ENCODE measurements around the gene POLR1C.
"Not testable (repeated sequence)": the region's sequence is repeated elsewhere in the genome, so short reads cannot be mapped to it uniquely, and the experiment has no call there.

The POLR1C gene

DNA sequence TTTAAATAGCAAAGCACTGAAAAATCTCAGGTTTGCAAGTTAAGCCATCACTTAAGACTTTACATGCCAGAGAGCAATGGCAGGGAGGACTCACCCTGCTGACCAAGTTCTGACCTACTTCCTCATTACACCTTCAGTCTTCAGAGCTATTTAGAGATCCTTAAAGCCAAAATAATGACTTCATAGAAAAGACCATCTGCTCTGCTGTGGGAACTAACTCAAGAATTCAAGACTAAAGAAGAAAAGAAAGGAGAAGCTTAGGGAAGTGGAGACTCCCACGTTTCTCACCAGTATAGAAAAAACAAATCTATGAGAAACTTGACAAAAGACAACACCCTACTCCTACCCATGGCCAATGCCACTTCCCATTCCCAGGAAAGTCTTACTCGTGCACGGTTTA lies 30.3 kb downstream of the POLR1C start:
- no peak overlapping the region for H3K27ac ChIP-seq
- in situ Hi-C loops (cut with HindIII; ENCODE audit: low pct_ligation_motif_present, low sequenced_read_pairs) = no loop called here
- no peak for TF ChIP-seq CTCF (IDR thresholded peaks at IDR 0.05; ENCODE audit: low read depth, low read length, missing control alignments)
- peaks cover 74% of the 10 kb centered on the region for H3K36me3 ChIP-seq (replicated peaks)
- no peak for DNase-seq
- no peaks in the 10 kb centered on the region for H3K27me3 ChIP-seq (replicated peaks)
- H3K4me3 ChIP-seq (ENCODE audit: low read depth, low read length) = no peak overlapping the region

GRCh38 chr6:43557620-43558019 lies 40.7 kb downstream of the POLR1C start:
- H3K27me3 ChIP-seq (replicated peaks); DNase-seq; H3K4me3 ChIP-seq (ENCODE audit: low read depth, low read length); H3K27ac ChIP-seq; in situ Hi-C loops (cut with HindIII; ENCODE audit: low pct_ligation_motif_present, low sequenced_read_pairs): not testable (repeated sequence)
- H3K36me3 ChIP-seq (replicated peaks) = peaks cover 76% of the 10 kb centered on the region

DNA sequence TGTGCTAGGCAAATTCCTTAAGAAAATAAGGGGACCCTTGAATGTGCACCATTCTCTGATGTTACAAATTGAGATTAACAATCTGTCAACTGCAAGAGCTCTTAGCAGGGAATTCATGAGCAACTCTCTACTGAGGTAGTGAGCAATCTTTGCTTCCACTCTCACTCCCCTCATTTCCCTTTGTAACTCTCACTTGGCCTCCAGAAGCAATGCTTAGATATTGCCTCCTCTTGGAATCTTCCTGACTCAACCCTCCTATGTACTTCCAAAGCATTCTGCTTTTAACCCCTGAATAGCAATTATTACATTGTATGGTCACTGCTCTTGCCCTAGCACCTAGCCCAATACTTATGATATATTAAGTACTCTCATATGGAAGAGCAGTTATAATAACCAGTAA lies 42.4 kb downstream of the POLR1C start:
- H3K36me3 ChIP-seq (replicated peaks) = peaks cover 78% of the 10 kb centered on the region
- no peak for DNase-seq
- no peak overlapping the region for H3K27ac ChIP-seq
- TF ChIP-seq CTCF (IDR thresholded peaks at IDR 0.05; ENCODE audit: low read depth, low read length, missing control alignments) = no peak
- no peak overlapping the region for H3K4me3 ChIP-seq (ENCODE audit: low read depth, low read length)
- in situ Hi-C loops (cut with HindIII; ENCODE audit: low pct_ligation_motif_present, low sequenced_read_pairs) = no loop called here
- no peaks in the 10 kb centered on the region for H3K27me3 ChIP-seq (replicated peaks)

- no peaks in the 10 kb centered on the region for H3K27me3 ChIP-seq (replicated peaks)
- H3K4me3 ChIP-seq (ENCODE audit: low read depth, low read length) = no peak overlapping the region
- in situ Hi-C loops (cut with HindIII; ENCODE audit: low pct_ligation_motif_present, low sequenced_read_pairs) = no loop called here
- H3K27ac ChIP-seq = no peak overlapping the region
- TF ChIP-seq CTCF (IDR thresholded peaks at IDR 0.05; ENCODE audit: low read depth, low read length, missing control alignments) = no peak
- no peak for DNase-seq
- peaks cover 50% of the 10 kb centered on the region for H3K36me3 ChIP-seq (replicated peaks)
Measured at GRCh38 chr6:43570876-43571441, 54.1 kb downstream of the POLR1C start.

Data from brain microvascular endothelial cell (primary cell).